Endothelial cell (in vitro differentiated cells): Measurements from ENCODE around the gene DAB2. TPM values are rescaled to one million over a fixed set of nuclear protein-coding genes. Genes with fewer than 3 reads are reported as not detected.

Experiments
- DNase-seq: peaks from one replicate; pipeline ENCODE4 v3.0.0; 2021; ENCODE audit warnings: low spot score
- H3K27ac Mint-ChIP-seq: one replicate; pipeline ENCODE4 v1.8.0; 2021; ENCODE audit warnings: mixed read lengths, inconsistent platforms; ENCODE audit not compliant: unreplicated experiment
- H3K27me3 Mint-ChIP-seq: one replicate; pipeline ENCODE4 v1.8.0; 2021; ENCODE audit warnings: mild to moderate bottlenecking, moderate library complexity, mixed read lengths, inconsistent platforms; ENCODE audit not compliant: unreplicated experiment
- H3K36me3 Mint-ChIP-seq: one replicate; pipeline ENCODE4 v1.8.0; 2021; ENCODE audit warnings: mild to moderate bottlenecking, low read depth, mixed read lengths, inconsistent platforms; ENCODE audit not compliant: unreplicated experiment
- H3K4me1 Mint-ChIP-seq: one replicate; pipeline ENCODE4 v1.8.0; 2021; ENCODE audit warnings: mild to moderate bottlenecking, mixed read lengths, inconsistent platforms; ENCODE audit not compliant: unreplicated experiment
- H3K4me3 Mint-ChIP-seq: one replicate; pipeline ENCODE4 v1.8.0; 2021; ENCODE audit warnings: mild to moderate bottlenecking, mixed read lengths, inconsistent platforms; ENCODE audit not compliant: unreplicated experiment
- H3K9me3 Mint-ChIP-seq: one replicate; pipeline ENCODE4 v1.8.0; 2021; ENCODE audit warnings: mixed read lengths, inconsistent platforms; ENCODE audit not compliant: unreplicated experiment
- total RNA-seq: library from RNA; stranded (reverse); fragmentation: NEBNext Ultra II Directional; extraction: Animal tissue kit (Norgen Biotek cat#: 25700); gene quantifications from one replicate; pipeline ENCODE4 v1.2.1, GENCODE V29; 2021; ENCODE audit not compliant: unreplicated experiment
- TF ChIP-seq, protein P1 (sequence below): fragments of 200-600 bp; sonication (generic); IDR thresholded peaks from one replicate; pipeline ENCODE4 v1.5.0; 2021; ENCODE audit warnings: antibody characterized with exemption; ENCODE audit not compliant: unreplicated experiment

Gene DAB2
- total RNA-seq, 1 donor from 2014 or later = 70.7 TPM

DNA sequence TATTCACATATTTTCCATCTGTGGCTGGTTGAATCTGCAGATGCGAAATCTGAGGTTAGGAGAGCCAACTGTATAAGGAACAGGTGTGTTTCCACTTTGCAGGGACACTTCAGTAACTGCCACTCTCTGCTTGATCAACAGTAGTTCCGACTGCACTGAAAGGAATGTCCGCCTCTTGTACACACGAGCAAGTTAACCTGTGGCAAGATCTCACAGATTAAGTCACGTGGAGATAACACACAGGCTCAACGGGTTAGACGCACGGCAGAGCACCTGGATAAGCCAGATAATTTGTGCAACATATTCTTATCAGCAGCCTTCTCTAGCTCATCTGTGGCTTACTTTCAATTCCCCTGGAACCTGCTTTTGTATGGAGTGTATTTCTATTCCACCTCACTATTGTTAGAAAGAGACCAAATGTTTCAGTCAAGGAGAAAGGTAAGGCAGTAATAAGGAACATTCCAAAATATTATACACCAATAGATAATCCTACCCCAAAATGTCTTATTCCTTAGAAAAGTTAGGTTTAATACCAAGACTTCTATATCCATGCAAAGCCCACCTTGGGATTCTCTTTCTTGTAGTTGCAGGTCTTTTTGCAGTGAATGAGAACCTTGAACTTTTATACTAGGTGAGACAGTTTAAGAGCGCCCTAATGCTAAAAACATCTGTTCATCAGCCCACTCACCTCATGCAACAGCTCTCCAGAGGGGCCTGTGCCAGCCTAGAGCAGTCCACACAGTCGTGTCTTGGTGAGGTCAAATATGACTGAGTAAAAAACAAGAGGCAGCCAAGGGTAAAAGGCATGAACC lies 54.0 kb downstream of the DAB2 start:
- H3K9me3 Mint-ChIP-seq = no peaks in the 10 kb centered on the region
- TF ChIP-seq, protein P1, sequence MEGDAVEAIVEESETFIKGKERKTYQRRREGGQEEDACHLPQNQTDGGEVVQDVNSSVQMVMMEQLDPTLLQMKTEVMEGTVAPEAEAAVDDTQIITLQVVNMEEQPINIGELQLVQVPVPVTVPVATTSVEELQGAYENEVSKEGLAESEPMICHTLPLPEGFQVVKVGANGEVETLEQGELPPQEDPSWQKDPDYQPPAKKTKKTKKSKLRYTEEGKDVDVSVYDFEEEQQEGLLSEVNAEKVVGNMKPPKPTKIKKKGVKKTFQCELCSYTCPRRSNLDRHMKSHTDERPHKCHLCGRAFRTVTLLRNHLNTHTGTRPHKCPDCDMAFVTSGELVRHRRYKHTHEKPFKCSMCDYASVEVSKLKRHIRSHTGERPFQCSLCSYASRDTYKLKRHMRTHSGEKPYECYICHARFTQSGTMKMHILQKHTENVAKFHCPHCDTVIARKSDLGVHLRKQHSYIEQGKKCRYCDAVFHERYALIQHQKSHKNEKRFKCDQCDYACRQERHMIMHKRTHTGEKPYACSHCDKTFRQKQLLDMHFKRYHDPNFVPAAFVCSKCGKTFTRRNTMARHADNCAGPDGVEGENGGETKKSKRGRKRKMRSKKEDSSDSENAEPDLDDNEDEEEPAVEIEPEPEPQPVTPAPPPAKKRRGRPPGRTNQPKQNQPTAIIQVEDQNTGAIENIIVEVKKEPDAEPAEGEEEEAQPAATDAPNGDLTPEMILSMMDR = no peak
- DNase-seq = no peak
- H3K4me3 Mint-ChIP-seq = peak overlapping the region; percentile 6
- peaks cover 20% of the 10 kb centered on the region for H3K36me3 Mint-ChIP-seq
- no peak overlapping the region for H3K27ac Mint-ChIP-seq
- no peaks in the 10 kb centered on the region for H3K4me1 Mint-ChIP-seq
- H3K27me3 Mint-ChIP-seq = no peaks in the 10 kb centered on the region

DNA sequence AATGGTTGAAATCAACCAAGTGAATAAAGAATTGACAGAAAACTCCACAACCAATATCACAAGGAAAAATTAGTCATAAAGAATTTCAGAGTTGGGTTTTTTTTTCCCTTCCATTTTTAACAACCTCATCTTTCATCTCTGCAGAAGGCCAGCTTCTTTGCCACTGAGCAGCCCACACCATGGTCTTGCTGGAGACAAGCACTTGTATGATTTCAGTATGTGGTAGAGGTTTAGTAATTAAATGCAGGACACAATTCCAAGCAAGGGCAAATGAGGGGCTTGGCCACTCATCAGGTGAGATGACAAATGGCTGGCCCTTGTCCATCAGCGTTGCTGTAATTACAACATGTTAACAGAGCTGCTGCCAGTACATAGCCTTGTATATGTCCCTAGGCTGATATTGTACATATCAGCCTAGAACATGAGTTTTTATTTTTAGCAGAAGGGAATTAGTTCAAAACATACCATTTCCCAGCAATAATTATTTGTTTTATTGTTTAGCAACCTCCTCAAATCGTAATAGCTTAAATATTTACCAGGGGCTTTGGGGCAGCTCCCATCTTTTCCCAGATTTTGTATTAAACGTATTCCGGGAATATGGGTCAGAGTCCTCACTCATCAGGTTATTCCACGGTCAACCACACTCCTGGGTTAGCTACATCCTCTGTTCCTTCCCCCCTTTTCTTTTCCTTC lies 55.5 kb downstream of the DAB2 start:
- DNase-seq = no peak
- no peaks in the 10 kb centered on the region for H3K4me1 Mint-ChIP-seq
- no peaks in the 10 kb centered on the region for H3K9me3 Mint-ChIP-seq
- H3K36me3 Mint-ChIP-seq = peaks cover 20% of the 10 kb centered on the region
- H3K27me3 Mint-ChIP-seq = no peaks in the 10 kb centered on the region
- no peak overlapping the region for H3K27ac Mint-ChIP-seq
- H3K4me3 Mint-ChIP-seq = no peak overlapping the region
- TF ChIP-seq, protein P1 = no peak

DNA sequence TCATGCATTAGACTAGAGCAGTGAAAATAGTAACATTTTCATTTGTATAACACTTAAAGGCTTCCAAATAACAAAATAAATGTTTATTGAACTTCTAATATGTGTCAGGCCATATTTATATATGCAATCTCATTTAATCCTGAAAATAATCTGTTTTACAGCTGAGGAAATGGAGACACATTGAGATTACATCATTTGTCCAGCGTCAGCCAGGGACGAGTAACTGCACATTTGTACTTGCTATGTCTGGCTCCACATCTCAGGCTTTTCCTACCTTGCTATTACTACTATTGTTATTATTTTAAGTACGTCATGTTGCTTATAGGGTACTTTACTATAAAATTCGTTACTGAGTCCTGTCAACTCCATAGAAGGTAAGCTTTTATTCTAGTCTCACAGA lies 56.7 kb downstream of the DAB2 start:
- no peak for DNase-seq
- Mint-ChIP-seq H3K4me3 (no peak overlapping the region), H3K9me3 (no peaks in the 10 kb centered on the region), H3K36me3 (peaks cover 13% of the 10 kb centered on the region), H3K27ac (no peak overlapping the region), H3K4me1 (no peaks in the 10 kb centered on the region), H3K27me3 (no peaks in the 10 kb centered on the region)
- TF ChIP-seq, protein P1 = no peak

DNA sequence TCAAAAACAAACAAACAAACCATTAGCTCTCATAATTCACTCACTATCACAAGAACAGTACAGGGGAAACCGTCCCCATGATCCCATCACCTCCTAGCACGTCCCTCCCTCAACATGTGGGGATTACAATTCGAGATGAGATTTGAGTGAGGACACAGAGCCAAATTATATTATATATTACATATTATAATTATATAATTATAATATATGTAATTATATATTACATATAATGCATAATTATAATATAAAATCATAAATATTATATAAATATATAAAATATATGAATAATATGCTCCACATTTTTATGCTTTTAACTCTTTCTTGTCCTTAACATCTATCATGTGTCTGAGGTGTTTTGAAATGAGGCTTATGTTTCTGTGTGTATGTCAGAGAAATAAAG lies 57.1 kb downstream of the DAB2 start:
- no peak for DNase-seq
- Mint-ChIP-seq H3K36me3 (peaks cover 9% of the 10 kb centered on the region), H3K9me3 (no peaks in the 10 kb centered on the region), H3K4me3 (no peak overlapping the region), H3K27ac (no peak overlapping the region), H3K27me3 (no peaks in the 10 kb centered on the region), H3K4me1 (no peaks in the 10 kb centered on the region)
- TF ChIP-seq, protein P1 = no peak

DNA sequence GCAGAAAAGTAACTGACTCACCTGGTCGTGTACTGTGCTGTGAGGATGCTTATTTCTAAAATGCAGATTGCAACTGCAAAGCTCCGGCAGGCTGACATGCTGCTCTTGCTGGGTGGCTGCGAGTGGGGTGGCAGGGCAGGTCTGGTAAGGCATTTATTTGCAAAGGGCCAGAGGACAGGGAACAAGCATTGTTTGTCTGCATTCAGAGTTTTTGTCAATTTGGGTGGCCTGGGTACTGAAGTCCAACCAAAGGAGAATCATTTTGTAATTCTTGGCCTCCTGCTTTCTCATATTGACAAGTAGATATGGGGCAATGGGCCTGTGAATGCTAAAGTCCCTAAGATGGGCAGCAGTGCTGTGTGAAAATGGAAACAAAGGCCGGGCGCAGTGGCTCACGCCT lies 60.4 kb downstream of the DAB2 start, which contains the start of gene C9:
Gene C9 (minus strand): TSS at position 129 of the 400 bp plus-strand sequence. CDS start 31 bp downstream, at position 98.
- Mint-ChIP-seq H3K36me3 (no peaks in the 10 kb centered on the region), H3K4me3 (no peak within 1 kb of the TSS), H3K27ac (no peak within 1 kb of the TSS), H3K27me3 (no peaks in the 10 kb centered on the region), H3K9me3 (no peaks in the 10 kb centered on the region), H3K4me1 (no peaks in the 10 kb centered on the region)
- TF ChIP-seq, protein P1 = no peak
- DNase-seq = no peak
